HEK293 (cell line): ENCODE results near the gene GALNT10.

Source experiments
- CTCF ChIA-PET: fragments of 350-600 bp; formaldehyde crosslinking; extraction: SDS; loops from one replicate; lab custom pipeline; 2021; ENCODE audit warnings: antibody characterized with exemption; lab: Yijun Ruan, JAX
- POLR2A ChIA-PET: fragments of 300-600 bp; formaldehyde crosslinking; extraction: SDS; loops from one replicate; lab custom pipeline; 2020; ENCODE audit warnings: antibody characterized with exemption, inconsistent platforms; lab: Yijun Ruan, JAX
- H3K27ac ChIP-seq: fragments of 200-500 bp; sonication (Bioruptor generic); 2 replicates; pipeline ENCODE4 v1.5.1; 2014; ENCODE audit warnings: low read depth, low read length, control low read depth, inconsistent platforms; ENCODE audit errors: extremely low read depth
- H3K36me3 ChIP-seq, 2 experiments: fragments of 200-500 bp in 1 of 2; sonication (Bioruptor generic) in 1 of 2; 1 replicate in 1 of 2; 2 replicates in 1 of 2; pipeline ENCODE4 v1.5.1; 2014 to 2017; ENCODE audit warnings: inconsistent platforms in 2 of 2, low read length in 2 of 2; ENCODE audit not compliant: control insufficient read depth in 2 of 2, insufficient read depth in 1 of 2
- H3K4me1 ChIP-seq: fragments of 200-500 bp; sonication (Bioruptor generic); 2 replicates; pipeline ENCODE4 v1.5.1; 2014; ENCODE audit warnings: mild to moderate bottlenecking, low read length, inconsistent platforms; ENCODE audit not compliant: control insufficient read depth, insufficient read depth
- H3K4me3 ChIP-seq: 2 replicates; pipeline ENCODE4 v1.5.1; 2011; ENCODE audit warnings: low read depth, mild to moderate bottlenecking, control low read depth, low read length, moderate library complexity
- H3K9me3 ChIP-seq: fragments of 200-500 bp; sonication (Bioruptor generic); 2 replicates; pipeline ENCODE4 v1.5.1; 2014; ENCODE audit warnings: low read depth, low read length, inconsistent platforms; ENCODE audit not compliant: control insufficient read depth, insufficient read depth
- HOXA7 ChIP-seq: sonication (generic); formaldehyde crosslinking; IDR thresholded peaks from 2 replicates; pipeline ENCODE4 v1.8.1; 2022; ENCODE audit warnings: missing genetic modification reagents, borderline replicate concordance
- KLF8 ChIP-seq: fragments of 450-650 bp; formaldehyde crosslinking; IDR thresholded peaks from 2 replicates; pipeline ENCODE4 v1.5.1; 2016; ENCODE audit warnings: missing biosample characterization, missing genetic modification characterization
- MYNN ChIP-seq: fragments of 450-650 bp; formaldehyde crosslinking; IDR thresholded peaks from 2 replicates; pipeline ENCODE4 v1.5.1; 2016; ENCODE audit warnings: missing biosample characterization, missing genetic modification characterization, borderline replicate concordance
- SETDB1 ChIP-seq: IDR thresholded peaks from one replicate; pipeline ENCODE4 v1.6.1; 2017; ENCODE audit warnings: mild to moderate bottlenecking, low read length, moderate library complexity, mixed read lengths; ENCODE audit not compliant: insufficient read length
- ZBTB48 ChIP-seq: fragments of 450-650 bp; formaldehyde crosslinking; IDR thresholded peaks from 2 replicates; pipeline ENCODE4 v1.5.1; 2016; ENCODE audit warnings: missing biosample characterization, missing genetic modification characterization
- ZBTB7A ChIP-seq: fragments of 450-650 bp; formaldehyde crosslinking; IDR thresholded peaks from 2 replicates; pipeline ENCODE4 v1.5.1; 2016; ENCODE audit warnings: low read depth, missing biosample characterization, missing genetic modification characterization
- ZNF211 ChIP-seq: fragments of 450-650 bp; formaldehyde crosslinking; IDR thresholded peaks from 2 replicates; pipeline ENCODE4 v1.5.1; 2016; ENCODE audit warnings: low read depth, missing biosample characterization, missing genetic modification characterization
- ZNF292 ChIP-seq: fragments of 450-650 bp; formaldehyde crosslinking; IDR thresholded peaks from 2 replicates; pipeline ENCODE4 v1.5.1; 2016; ENCODE audit warnings: low read depth, missing biosample characterization, missing genetic modification characterization, borderline replicate concordance
- ZNF501 ChIP-seq: fragments of 450-650 bp; formaldehyde crosslinking; IDR thresholded peaks from 2 replicates; pipeline ENCODE4 v1.5.1; 2016; ENCODE audit warnings: missing biosample characterization, missing genetic modification characterization
- ZNF514 ChIP-seq: fragments of 450-650 bp; formaldehyde crosslinking; IDR thresholded peaks from 2 replicates; pipeline ENCODE4 v1.5.1; 2016; ENCODE audit warnings: missing biosample characterization, missing genetic modification characterization
- ZNF521 ChIP-seq: fragments of 450-650 bp; formaldehyde crosslinking; IDR thresholded peaks from 2 replicates; pipeline ENCODE4 v1.5.1; 2017; ENCODE audit warnings: missing biosample characterization, mild to moderate bottlenecking, missing genetic modification characterization
- ZNF629 ChIP-seq: fragments of 450-650 bp; formaldehyde crosslinking; IDR thresholded peaks from 2 replicates; pipeline ENCODE4 v1.5.1; 2017; ENCODE audit warnings: missing biosample characterization, missing genetic modification characterization
- TF ChIP-seq, protein P1 (sequence below): fragments of 450-650 bp; formaldehyde crosslinking; IDR thresholded peaks from 2 replicates; pipeline ENCODE4 v1.5.1; 2016; ENCODE audit warnings: missing biosample characterization, missing genetic modification characterization, borderline replicate concordance
- TF ChIP-seq, protein P2 (sequence below): fragments of 450-650 bp; formaldehyde crosslinking; IDR thresholded peaks from 2 replicates; pipeline ENCODE4 v1.5.0; 2017; ENCODE audit warnings: missing biosample characterization, missing genetic modification characterization, borderline replicate concordance
- TF ChIP-seq, protein P3 (sequence below): fragments of 450-650 bp; formaldehyde crosslinking; IDR thresholded peaks from 2 replicates; pipeline ENCODE4 v1.5.1; 2016; ENCODE audit warnings: missing biosample characterization, missing genetic modification characterization

Gene GALNT10

DNA sequence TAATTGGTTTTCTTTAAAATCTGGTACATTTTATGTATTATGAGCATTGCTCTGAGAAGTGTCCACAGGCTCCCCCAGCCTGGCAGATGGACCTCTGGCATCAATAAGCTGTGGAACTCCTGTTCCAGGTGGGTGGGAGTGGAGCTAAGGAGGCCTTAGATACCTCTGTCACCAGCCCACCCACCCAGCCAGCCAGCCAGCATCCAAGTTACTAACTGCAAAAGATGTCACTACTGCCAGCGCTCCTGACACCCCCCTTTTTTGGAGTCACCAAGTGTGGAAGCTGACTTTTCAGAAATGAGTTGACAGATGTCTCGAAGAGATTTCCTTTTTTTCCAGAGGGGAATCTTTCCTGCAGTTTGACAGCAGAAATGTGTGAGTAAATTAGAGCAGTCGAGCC is 111.2 kb downstream of the GALNT10 start:
- H3K9me3 ChIP-seq = no peaks in the 10 kb centered on the region
- ChIA-PET CTCF (interaction anchor here (0.6 kb wide), 1 partner anchor 22 kb away, joined by 3 read pairs; no protein-coding TSS in a partner anchor), POLR2A (no interaction called here)

DNA sequence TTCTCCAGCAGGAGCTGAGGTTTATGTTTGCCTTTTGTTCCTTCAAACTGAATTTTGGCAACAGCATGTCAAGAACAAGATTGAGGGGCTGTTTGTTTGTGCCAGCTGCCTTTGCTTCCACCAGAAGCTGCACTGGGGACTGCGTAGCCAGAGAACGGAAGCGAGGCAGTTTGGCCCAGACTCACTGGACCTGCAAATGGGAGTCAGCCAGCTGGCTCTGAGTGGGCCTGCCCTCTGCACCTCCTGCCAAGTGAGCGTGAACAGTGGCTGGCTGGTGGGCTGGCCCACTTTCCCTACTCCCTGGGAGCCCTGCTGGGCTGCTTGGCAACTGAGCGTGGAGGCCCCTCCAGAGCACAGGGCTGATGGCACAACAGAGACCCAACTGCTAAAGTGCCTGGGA is 111.6 kb downstream of the GALNT10 start:
- ChIA-PET POLR2A (no interaction called here), CTCF (no interaction called here)
- Histone ChIP-seq H3K27ac (no peak overlapping the region), H3K4me3 (no peak overlapping the region), H3K4me1 (no peaks in the 10 kb centered on the region), H3K36me3 (no peaks in the 10 kb centered on the region), H3K9me3 (no peaks in the 10 kb centered on the region)
- no peak for TF ChIP-seq ZBTB48
- TF ChIP-seq, protein P1, sequence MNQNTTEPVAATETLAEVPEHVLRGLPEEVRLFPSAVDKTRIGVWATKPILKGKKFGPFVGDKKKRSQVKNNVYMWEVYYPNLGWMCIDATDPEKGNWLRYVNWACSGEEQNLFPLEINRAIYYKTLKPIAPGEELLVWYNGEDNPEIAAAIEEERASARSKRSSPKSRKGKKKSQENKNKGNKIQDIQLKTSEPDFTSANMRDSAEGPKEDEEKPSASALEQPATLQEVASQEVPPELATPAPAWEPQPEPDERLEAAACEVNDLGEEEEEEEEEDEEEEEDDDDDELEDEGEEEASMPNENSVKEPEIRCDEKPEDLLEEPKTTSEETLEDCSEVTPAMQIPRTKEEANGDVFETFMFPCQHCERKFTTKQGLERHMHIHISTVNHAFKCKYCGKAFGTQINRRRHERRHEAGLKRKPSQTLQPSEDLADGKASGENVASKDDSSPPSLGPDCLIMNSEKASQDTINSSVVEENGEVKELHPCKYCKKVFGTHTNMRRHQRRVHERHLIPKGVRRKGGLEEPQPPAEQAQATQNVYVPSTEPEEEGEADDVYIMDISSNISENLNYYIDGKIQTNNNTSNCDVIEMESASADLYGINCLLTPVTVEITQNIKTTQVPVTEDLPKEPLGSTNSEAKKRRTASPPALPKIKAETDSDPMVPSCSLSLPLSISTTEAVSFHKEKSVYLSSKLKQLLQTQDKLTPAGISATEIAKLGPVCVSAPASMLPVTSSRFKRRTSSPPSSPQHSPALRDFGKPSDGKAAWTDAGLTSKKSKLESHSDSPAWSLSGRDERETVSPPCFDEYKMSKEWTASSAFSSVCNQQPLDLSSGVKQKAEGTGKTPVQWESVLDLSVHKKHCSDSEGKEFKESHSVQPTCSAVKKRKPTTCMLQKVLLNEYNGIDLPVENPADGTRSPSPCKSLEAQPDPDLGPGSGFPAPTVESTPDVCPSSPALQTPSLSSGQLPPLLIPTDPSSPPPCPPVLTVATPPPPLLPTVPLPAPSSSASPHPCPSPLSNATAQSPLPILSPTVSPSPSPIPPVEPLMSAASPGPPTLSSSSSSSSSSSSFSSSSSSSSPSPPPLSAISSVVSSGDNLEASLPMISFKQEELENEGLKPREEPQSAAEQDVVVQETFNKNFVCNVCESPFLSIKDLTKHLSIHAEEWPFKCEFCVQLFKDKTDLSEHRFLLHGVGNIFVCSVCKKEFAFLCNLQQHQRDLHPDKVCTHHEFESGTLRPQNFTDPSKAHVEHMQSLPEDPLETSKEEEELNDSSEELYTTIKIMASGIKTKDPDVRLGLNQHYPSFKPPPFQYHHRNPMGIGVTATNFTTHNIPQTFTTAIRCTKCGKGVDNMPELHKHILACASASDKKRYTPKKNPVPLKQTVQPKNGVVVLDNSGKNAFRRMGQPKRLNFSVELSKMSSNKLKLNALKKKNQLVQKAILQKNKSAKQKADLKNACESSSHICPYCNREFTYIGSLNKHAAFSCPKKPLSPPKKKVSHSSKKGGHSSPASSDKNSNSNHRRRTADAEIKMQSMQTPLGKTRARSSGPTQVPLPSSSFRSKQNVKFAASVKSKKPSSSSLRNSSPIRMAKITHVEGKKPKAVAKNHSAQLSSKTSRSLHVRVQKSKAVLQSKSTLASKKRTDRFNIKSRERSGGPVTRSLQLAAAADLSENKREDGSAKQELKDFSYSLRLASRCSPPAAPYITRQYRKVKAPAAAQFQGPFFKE (tag by site-specific recombination) = no peak
- TF ChIP-seq HOXA7 (CRISPR knock-in tag) = no peak
- TF ChIP-seq, protein P2, sequence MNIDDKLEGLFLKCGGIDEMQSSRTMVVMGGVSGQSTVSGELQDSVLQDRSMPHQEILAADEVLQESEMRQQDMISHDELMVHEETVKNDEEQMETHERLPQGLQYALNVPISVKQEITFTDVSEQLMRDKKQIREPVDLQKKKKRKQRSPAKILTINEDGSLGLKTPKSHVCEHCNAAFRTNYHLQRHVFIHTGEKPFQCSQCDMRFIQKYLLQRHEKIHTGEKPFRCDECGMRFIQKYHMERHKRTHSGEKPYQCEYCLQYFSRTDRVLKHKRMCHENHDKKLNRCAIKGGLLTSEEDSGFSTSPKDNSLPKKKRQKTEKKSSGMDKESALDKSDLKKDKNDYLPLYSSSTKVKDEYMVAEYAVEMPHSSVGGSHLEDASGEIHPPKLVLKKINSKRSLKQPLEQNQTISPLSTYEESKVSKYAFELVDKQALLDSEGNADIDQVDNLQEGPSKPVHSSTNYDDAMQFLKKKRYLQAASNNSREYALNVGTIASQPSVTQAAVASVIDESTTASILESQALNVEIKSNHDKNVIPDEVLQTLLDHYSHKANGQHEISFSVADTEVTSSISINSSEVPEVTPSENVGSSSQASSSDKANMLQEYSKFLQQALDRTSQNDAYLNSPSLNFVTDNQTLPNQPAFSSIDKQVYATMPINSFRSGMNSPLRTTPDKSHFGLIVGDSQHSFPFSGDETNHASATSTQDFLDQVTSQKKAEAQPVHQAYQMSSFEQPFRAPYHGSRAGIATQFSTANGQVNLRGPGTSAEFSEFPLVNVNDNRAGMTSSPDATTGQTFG = no peak
- no peak for TF ChIP-seq KLF8 (tag by site-specific recombination)
- TF ChIP-seq SETDB1 = no peak
- no peak for TF ChIP-seq ZNF514 (tag by site-specific recombination)
- TF ChIP-seq, all 188 proteins: peak for 0

More for the DNA sequence above, 111.2 kb downstream of the GALNT10 start:
- no peak for TF ChIP-seq ZNF292
- TF ChIP-seq ZNF521 (tag by site-specific recombination) = no peak
- H3K27ac ChIP-seq = no peak overlapping the region
- H3K4me1 ChIP-seq = no peaks in the 10 kb centered on the region
- H3K36me3 ChIP-seq = no peaks in the 10 kb centered on the region
- no peak overlapping the region for H3K4me3 ChIP-seq

DNA sequence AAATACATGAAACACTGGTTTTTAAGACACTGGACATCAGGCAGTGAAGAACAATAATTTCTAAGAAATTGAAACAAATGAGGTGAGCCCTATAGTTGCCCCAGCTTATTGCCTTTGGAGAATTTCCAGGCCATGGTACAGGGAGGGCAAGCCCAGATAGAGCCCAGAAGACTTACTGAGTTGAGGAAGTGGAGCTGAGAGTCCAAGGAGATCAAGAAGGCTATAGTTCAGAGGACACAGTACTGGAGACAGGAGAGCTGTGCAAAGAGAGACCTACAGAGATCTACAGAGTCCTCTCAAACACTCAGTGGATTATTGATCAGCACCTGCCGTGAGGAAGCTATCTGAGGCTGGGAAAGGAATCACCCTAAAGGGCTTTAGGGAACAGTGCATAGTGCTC is 112.6 kb downstream of the GALNT10 start:
- H3K9me3 ChIP-seq = no peaks in the 10 kb centered on the region
- no peak overlapping the region for H3K27ac ChIP-seq
- H3K4me3 ChIP-seq = no peak overlapping the region
- H3K4me1 ChIP-seq = no peaks in the 10 kb centered on the region
- CTCF ChIA-PET = interaction anchor here (0.5 to 0.6 kb wide), 2 partner anchors 23 to 123 kb away, joined by 3 to 4 read pairs; no protein-coding TSS in a partner anchor
- TF ChIP-seq ZNF629 (tag by site-specific recombination) = no peak
- TF ChIP-seq ZNF501 = no peak
- no peak for TF ChIP-seq MYNN (tag by site-specific recombination)
- TF ChIP-seq ZBTB7A = no peak
- no peak for TF ChIP-seq ZNF211 (tag by site-specific recombination)
- TF ChIP-seq, protein P3, sequence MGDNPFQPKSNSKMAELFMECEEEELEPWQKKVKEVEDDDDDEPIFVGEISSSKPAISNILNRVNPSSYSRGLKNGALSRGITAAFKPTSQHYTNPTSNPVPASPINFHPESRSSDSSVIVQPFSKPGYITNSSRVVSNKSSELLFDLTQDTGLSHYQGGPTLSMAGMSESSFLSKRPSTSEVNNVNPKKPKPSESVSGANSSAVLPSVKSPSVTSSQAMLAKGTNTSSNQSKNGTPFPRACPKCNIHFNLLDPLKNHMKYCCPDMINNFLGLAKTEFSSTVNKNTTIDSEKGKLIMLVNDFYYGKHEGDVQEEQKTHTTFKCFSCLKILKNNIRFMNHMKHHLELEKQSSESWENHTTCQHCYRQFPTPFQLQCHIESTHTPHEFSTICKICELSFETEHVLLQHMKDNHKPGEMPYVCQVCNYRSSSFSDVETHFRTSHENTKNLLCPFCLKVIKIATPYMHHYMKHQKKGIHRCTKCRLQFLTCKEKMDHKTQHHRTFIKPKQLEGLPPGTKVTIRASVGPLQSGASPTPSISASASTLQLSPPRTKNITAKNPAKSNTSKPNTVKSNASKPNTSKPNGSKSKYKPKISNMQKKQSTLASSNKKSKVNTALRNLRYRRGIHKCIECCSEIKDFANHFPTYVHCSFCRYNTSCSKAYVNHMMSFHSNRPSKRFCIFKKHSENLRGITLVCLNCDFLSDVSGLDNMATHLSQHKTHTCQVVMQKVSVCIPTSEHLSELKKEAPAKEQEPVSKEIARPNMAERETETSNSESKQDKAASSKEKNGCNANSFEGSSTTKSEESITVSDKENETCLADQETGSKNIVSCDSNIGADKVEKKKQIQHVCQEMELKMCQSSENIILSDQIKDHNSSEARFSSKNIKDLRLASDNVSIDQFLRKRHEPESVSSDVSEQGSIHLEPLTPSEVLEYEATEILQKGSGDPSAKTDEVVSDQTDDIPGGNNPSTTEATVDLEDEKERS (tag by site-specific recombination) = no peak
- TF ChIP-seq, all 188 proteins: peak for 0
- no peaks in the 10 kb centered on the region for H3K36me3 ChIP-seq
- POLR2A ChIA-PET = no interaction called here
